Karpas-422 (cell line): Measurements from ENCODE around the gene HLA-DOA. TPM values are rescaled to one million over a fixed set of nuclear protein-coding genes. Genes with fewer than 3 reads are reported as not detected.

ENCODE experiments used
- DNase-seq: peaks from one replicate; pipeline ENCODE4 v3.0.0-alpha.2; 2015
- H2AFZ ChIP-seq: fragments of 200-600 bp; sonication (generic); 2 replicates; pipeline ENCODE4 v1.6.1; 2014; ENCODE audit warnings: antibody characterized with exemption, low read length, mixed read lengths
- H3K27ac ChIP-seq: fragments of 200-600 bp; sonication (generic); 2 replicates; pipeline ENCODE4 v1.5.1; 2014; ENCODE audit warnings: mild to moderate bottlenecking, low read length, moderate library complexity
- H3K27me3 ChIP-seq: fragments of 200-600 bp; sonication (generic); 2 replicates; pipeline ENCODE4 v1.6.1; 2014; ENCODE audit warnings: low read length, mixed read lengths
- H3K36me3 ChIP-seq: fragments of 200-600 bp; sonication (generic); 2 replicates; pipeline ENCODE4 v1.6.1; 2014; ENCODE audit warnings: low read length, mixed read lengths; ENCODE audit not compliant: insufficient read depth
- H3K4me1 ChIP-seq: fragments of 200-600 bp; sonication (generic); 2 replicates; pipeline ENCODE4 v1.6.1; 2014; ENCODE audit warnings: mild to moderate bottlenecking, low read length, mixed read lengths
- H3K4me2 ChIP-seq: fragments of 200-600 bp; sonication (generic); 2 replicates; pipeline ENCODE4 v1.6.1; 2014; ENCODE audit warnings: low read length, low read depth, mild to moderate bottlenecking; ENCODE audit not compliant: poor library complexity, severe bottlenecking
- H3K4me3 ChIP-seq: fragments of 200-600 bp; sonication (generic); 2 replicates; pipeline ENCODE4 v1.5.1; 2014; ENCODE audit warnings: mild to moderate bottlenecking, antibody characterized with exemption, low read length, mixed read lengths
- H3K79me2 ChIP-seq: fragments of 200-600 bp; sonication (generic); 2 replicates; pipeline ENCODE4 v1.6.1; 2014; ENCODE audit warnings: mild to moderate bottlenecking, low read length, mixed read lengths
- H3K9ac ChIP-seq: fragments of 200-600 bp; sonication (generic); 2 replicates; pipeline ENCODE4 v1.6.0; 2014; ENCODE audit warnings: low read length
- H3K9me2 ChIP-seq: fragments of 200-600 bp; sonication (generic), shearing (Covaris generic); replicated peaks from 2 replicates; pipeline ENCODE4 v1.6.0; 2014; ENCODE audit warnings: mild to moderate bottlenecking, low read length, moderate library complexity; ENCODE audit not compliant: insufficient read depth
- H3K9me3 ChIP-seq: fragments of 300-700, 200-600 bp; sonication (generic); 2 replicates; pipeline ENCODE4 v1.6.1; 2014; ENCODE audit warnings: low read length, mixed read lengths
- H4K20me1 ChIP-seq: fragments of 200-600 bp; sonication (generic); 2 replicates; pipeline ENCODE4 v1.6.1; 2014; ENCODE audit warnings: mild to moderate bottlenecking, antibody characterized with exemption, low read length, low read depth; ENCODE audit not compliant: insufficient read depth
- total RNA-seq: library from RNA; depleted of rRNA; stranded (reverse); fragments of >200 nt; shearing (Covaris generic); gene quantifications from 2 replicates; pipeline ENCODE4 v1.2.3, GENCODE V29; 2014; ENCODE audit warnings: low replicate concordance

HLA-DOA gene
- total RNA-seq, 1 experiment from 2014 or later: 103 TPM

DNA sequence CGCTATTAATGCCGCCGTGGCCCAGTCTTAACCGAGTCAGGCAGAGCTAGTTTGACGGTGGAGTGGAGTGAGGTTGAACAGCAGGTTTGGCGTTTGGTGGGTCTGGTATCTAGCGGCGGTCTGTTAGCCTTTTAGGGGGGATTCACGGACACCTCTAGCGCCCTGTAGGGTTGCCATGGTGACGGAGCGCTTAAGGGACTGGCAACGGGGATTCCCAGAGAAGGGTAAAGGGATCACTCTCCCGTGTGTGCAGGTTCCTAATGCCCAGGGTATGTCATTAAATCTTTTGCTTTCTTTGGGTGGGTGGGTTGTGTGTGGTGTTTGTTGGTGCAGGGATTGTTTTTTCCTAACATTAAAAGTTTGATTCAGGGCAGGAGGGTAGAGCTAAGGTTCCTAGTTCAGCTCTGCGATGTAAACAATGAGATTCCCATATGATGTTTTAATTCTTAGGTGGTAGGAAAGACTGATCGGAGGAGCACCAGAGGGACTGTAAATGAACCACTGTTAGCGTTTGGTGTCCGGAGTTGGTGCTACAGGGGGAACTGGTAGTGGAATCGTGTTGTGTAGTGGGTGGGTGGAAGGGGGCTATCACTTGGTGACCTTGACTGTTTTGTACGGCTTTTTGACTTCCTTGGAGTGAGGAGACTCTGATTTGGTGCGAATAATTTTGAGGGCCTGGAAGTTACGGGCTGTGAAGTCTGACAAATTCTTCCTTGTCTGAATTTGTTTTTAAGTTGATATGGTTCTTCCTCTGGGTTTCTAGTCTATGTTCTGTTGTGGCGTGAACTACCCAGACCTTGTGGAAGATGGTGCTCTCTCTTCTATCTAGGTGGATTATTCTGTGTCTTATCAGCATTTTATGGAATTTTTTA, 36.0 kb downstream of the HLA-DOA start:
- peaks cover 61% of the 10 kb centered on the region for H3K4me1 ChIP-seq
- peaks cover 67% of the 10 kb centered on the region for H3K79me2 ChIP-seq
- H3K4me2 ChIP-seq: peak overlapping the region; percentile 82
- H3K9ac ChIP-seq: peak overlapping the region; percentile 84
- H3K9me2 ChIP-seq: no peaks in the 10 kb centered on the region
- DNase-seq: peak; percentile 78
- peak overlapping the region; percentile 90 for H3K27ac ChIP-seq
- H3K4me3 ChIP-seq: peak overlapping the region; percentile 89
- H3K9me3 ChIP-seq: no peaks in the 10 kb centered on the region
- no peaks in the 10 kb centered on the region for H3K27me3 ChIP-seq
- no peak overlapping the region for H2AFZ ChIP-seq
- H4K20me1 ChIP-seq: peaks cover 63% of the 10 kb centered on the region
- H3K36me3 ChIP-seq: peaks cover 67% of the 10 kb centered on the region

GRCh38 chr6:32972353-32973143, 36.8 kb downstream of the HLA-DOA start:
- Histone ChIP-seq H2AFZ (no peak overlapping the region), H3K9me3 (no peaks in the 10 kb centered on the region), H4K20me1 (peaks cover 55% of the 10 kb centered on the region), H3K4me3 (peak overlapping the region; percentile 89), H3K27ac (peak overlapping the region; percentile 90), H3K4me2 (peak overlapping the region; percentile 82), H3K27me3 (no peaks in the 10 kb centered on the region), H3K9ac (peak overlapping the region; percentile 84), H3K9me2 (no peaks in the 10 kb centered on the region), H3K4me1 (peaks cover 59% of the 10 kb centered on the region), H3K36me3 (peaks cover 58% of the 10 kb centered on the region), H3K79me2 (peaks cover 68% of the 10 kb centered on the region)
- DNase-seq: no peak

- Histone ChIP-seq H3K27me3 (no peaks in the 10 kb centered on the region), H3K4me3 (peak overlapping the region; percentile 89)
- DNase-seq: peak; percentile 100
Observed at GRCh38 chr6:32971581-32972352, 37.6 kb downstream of the HLA-DOA start.

DNA sequence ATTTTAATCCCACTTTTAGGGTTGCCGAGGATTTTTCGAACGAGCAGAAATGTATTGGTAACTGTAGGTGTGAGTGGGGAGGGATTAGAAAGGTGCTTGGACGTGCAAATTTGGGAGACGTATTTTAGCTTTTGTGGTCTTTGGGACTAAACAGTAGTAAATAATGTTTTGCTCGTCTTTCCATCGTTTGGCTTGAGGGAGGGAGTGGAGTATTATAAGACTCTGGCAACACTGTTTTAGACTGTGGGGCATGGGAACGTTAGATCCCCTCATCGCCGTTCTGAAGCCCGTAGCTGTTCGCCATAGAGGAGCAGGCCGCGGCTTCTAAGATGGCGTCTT, 38.2 kb downstream of the HLA-DOA start:
- Histone ChIP-seq H3K4me2 (peak overlapping the region; percentile 97), H3K27ac (peak overlapping the region; percentile 100), H3K9me3 (no peaks in the 10 kb centered on the region), H3K9ac (peak overlapping the region; percentile 99), H3K9me2 (no peaks in the 10 kb centered on the region), H3K4me3 (peak overlapping the region; percentile 89), H2AFZ (no peak overlapping the region), H4K20me1 (peaks cover 41% of the 10 kb centered on the region), H3K4me1 (peaks cover 60% of the 10 kb centered on the region), H3K36me3 (peaks cover 45% of the 10 kb centered on the region), H3K27me3 (no peaks in the 10 kb centered on the region), H3K79me2 (peaks cover 68% of the 10 kb centered on the region)
- DNase-seq: no peak

More at GRCh38 chr6:32971581-32972352, 37.6 kb downstream of the HLA-DOA start:
- Histone ChIP-seq H3K79me2 (peaks cover 68% of the 10 kb centered on the region), H3K4me1 (peaks cover 60% of the 10 kb centered on the region), H3K27ac (peak overlapping the region; percentile 100), H2AFZ (no peak overlapping the region), H3K36me3 (peaks cover 51% of the 10 kb centered on the region), H3K9me2 (no peaks in the 10 kb centered on the region), H3K9ac (peak overlapping the region; percentile 99), H3K9me3 (no peaks in the 10 kb centered on the region), H4K20me1 (peaks cover 47% of the 10 kb centered on the region), H3K4me2 (peak overlapping the region; percentile 97)

DNA sequence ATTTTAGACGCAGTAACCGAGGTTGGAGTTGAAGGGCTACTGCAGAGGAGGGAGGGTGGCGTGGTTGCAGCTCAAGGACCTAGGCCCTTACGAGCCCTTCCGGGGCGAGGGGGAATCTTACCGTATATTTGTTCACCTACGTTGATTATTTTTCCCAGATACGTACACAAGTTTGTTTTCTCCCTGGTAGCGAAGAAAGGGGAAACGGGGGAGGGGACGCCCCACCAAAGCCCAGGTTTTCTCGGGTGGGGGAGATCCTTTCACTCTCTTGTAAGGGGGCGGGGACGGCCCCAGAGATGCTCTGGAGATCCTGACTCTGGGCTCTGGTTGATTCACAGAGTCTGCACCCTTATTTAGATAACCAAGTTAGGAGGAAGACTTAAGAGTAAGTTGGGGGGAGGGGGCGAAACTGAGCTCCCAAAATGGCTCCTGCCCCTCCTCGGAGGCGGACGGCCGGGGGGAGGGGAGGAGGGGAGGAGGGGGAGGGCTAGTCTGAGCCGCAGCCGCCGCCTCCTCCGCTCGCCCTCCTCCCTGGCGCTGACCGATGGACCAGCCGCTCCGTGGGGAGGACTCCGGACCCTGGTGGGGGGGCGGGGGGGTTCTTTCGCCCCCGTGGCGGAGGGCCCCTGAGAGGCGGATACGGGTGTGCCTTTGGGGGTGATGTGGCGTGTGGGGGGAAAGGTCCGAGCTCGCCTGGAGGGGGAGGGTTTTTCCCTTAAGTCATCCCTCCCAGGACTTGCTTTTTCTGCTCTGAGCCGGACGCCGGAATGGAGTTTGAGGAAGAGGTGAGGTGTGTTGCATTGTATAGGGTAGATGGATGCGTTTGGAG, 38.8 kb downstream of the HLA-DOA start:
- H3K9me2 ChIP-seq: no peaks in the 10 kb centered on the region
- H3K9me3 ChIP-seq: no peaks in the 10 kb centered on the region
- H3K27me3 ChIP-seq: no peaks in the 10 kb centered on the region
- DNase-seq: peak; percentile 98
- H4K20me1 ChIP-seq: peaks cover 35% of the 10 kb centered on the region
- H3K36me3 ChIP-seq: peaks cover 39% of the 10 kb centered on the region
- H3K9ac ChIP-seq: peak overlapping the region; percentile 99
- peaks cover 60% of the 10 kb centered on the region for H3K4me1 ChIP-seq
- peaks cover 62% of the 10 kb centered on the region for H3K79me2 ChIP-seq
- peak overlapping the region; percentile 100 for H3K27ac ChIP-seq
- H3K4me2 ChIP-seq: peak overlapping the region; percentile 97
- H2AFZ ChIP-seq: no peak overlapping the region
- peak overlapping the region; percentile 89 for H3K4me3 ChIP-seq

DNA sequence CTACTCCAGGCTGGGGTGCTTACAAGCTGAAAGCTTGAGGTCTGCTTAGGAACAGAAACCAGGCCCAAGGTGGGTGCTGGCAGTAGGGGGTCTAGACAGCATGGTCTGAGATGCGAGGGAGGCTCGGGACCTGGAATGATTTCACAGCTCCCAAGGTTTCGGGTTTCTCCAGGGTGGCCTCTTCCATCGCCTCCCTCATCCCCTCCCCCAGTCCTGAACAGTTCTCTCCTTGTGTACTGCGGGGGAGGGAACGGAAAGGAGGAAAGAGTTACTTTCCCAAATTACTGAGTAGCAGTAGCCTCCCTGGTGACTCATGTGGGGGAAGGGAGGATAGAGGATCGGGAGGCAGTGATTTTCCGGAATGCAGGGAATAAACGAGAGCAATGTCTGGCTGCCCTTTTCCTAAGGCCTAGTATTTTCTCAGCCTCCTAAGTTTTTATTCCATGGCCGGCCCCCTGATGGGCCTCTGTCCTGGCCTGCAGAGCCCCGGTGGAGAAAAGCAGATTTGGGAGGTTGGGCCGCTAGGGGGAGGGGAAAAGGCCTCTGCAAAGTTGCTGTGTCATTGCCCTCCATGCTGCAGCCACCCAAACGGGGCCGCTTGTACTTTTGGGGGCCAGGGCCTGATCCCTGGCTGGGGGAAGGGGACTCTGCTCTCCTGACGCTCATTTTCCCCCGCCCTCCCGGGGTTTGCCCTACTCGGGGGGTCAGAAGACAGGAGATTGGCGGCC, 39.5 kb downstream of the HLA-DOA start:
- H3K9ac ChIP-seq: peak overlapping the region; percentile 99
- peaks cover 31% of the 10 kb centered on the region for H3K36me3 ChIP-seq
- H3K79me2 ChIP-seq: peaks cover 55% of the 10 kb centered on the region
- DNase-seq: peak; percentile 99
- H2AFZ ChIP-seq: no peak overlapping the region
- peaks cover 55% of the 10 kb centered on the region for H3K4me1 ChIP-seq
- no peaks in the 10 kb centered on the region for H3K9me3 ChIP-seq
- H4K20me1 ChIP-seq: peaks cover 28% of the 10 kb centered on the region
- peak overlapping the region; percentile 100 for H3K27ac ChIP-seq
- no peaks in the 10 kb centered on the region for H3K27me3 ChIP-seq
- peak overlapping the region; percentile 89 for H3K4me3 ChIP-seq
- peak overlapping the region; percentile 97 for H3K4me2 ChIP-seq
- no peaks in the 10 kb centered on the region for H3K9me2 ChIP-seq
